ENCODE data around the gene VKORC1L1.
"Not testable (repeated sequence)": the region's sequence is repeated elsewhere in the genome, so short reads cannot be mapped to it uniquely, and the experiment has no call there.

VKORC1L1 gene

GRCh38 chr7:65983965-65984658 is 111.2 kb downstream of the VKORC1L1 start:
- no peak for TF ChIP-seq CTCF (conservative IDR thresholded peaks at IDR 0.05; ENCODE audit: low read depth, low read length)
- peak; percentile 95 for DNase-seq (ENCODE audit: low read depth)
- H3K4me3 ChIP-seq (ENCODE audit: low read length), result no peak overlapping the region

GRCh38 chr7:65988084-65988483 is 115.2 kb downstream of the VKORC1L1 start:
- no peak for TF ChIP-seq CTCF (conservative IDR thresholded peaks at IDR 0.05; ENCODE audit: low read depth, low read length)
- no peak for DNase-seq (ENCODE audit: low read depth)

GRCh38 chr7:65988503-65988902 is 115.6 kb downstream of the VKORC1L1 start:
- not testable (repeated sequence) for DNase-seq (ENCODE audit: low read depth)

More at GRCh38 chr7:65988084-65988483, 115.2 kb downstream of the VKORC1L1 start:
- no peak overlapping the region for H3K4me3 ChIP-seq (ENCODE audit: low read length)

GRCh38 chr7:65989694-65990080 is 116.8 kb downstream of the VKORC1L1 start:
- TF ChIP-seq CTCF (conservative IDR thresholded peaks at IDR 0.05; ENCODE audit: low read depth, low read length), result no peak
- no peak overlapping the region for H3K4me3 ChIP-seq (ENCODE audit: low read length)
- DNase-seq (ENCODE audit: low read depth), result no peak

More at GRCh38 chr7:65988503-65988902, 115.6 kb downstream of the VKORC1L1 start:
- not testable (repeated sequence) for H3K4me3 ChIP-seq (ENCODE audit: low read length)

GRCh38 chr7:65991829-65992228 is 119.0 kb downstream of the VKORC1L1 start:
- DNase-seq (ENCODE audit: low read depth); H3K4me3 ChIP-seq (ENCODE audit: low read length): not testable (repeated sequence)

GRCh38 chr7:65992526-65992925 is 119.7 kb downstream of the VKORC1L1 start:
- H3K4me3 ChIP-seq (ENCODE audit: low read length), result no peak overlapping the region
- no peak for TF ChIP-seq CTCF (conservative IDR thresholded peaks at IDR 0.05; ENCODE audit: low read depth, low read length)
- DNase-seq (ENCODE audit: low read depth), result no peak

- DNase-seq (ENCODE audit: low read depth); H3K4me3 ChIP-seq (ENCODE audit: low read length): not testable (repeated sequence)
Observed at GRCh38 chr7:65994984-65995383, 122.1 kb downstream of the VKORC1L1 start.

GRCh38 chr7:66000823-66001417 is 128.0 kb downstream of the VKORC1L1 start:
- not testable (repeated sequence) for H3K4me3 ChIP-seq (ENCODE audit: low read length); DNase-seq (ENCODE audit: low read depth)

- not testable (repeated sequence) for H3K4me3 ChIP-seq (ENCODE audit: low read length); DNase-seq (ENCODE audit: low read depth)
Observed at GRCh38 chr7:66005115-66005671, 132.3 kb downstream of the VKORC1L1 start.

All from retinal pigment epithelial cell (primary cell).